Measurements from ENCODE around the gene SDCCAG8.

Gene SDCCAG8

GRCh38 chr1:243281672-243282071 lies 25.8 kb downstream of the SDCCAG8 start:
- no peak for DNase-seq (ENCODE audit: low read depth in 2 of 2)

- no peak for DNase-seq (ENCODE audit: low read depth in 2 of 2)
Measured at GRCh38 chr1:243286409-243287122, 30.7 kb downstream of the SDCCAG8 start.

DNA sequence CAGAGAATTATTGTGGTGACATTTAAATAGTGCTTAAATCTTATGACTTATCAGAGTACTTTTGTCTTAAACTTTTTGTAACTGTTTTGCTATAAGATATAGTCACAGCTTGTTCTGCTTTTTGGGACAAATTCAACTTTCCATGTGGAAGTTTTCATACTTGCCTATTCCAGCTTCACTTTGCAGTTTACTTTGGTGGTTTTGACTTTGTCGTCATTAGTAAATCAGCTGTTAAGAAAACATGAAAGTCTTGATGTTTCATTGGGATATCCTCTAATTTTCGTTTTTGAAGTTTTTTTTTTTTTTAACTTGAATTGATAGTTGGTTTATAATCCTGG lies 31.3 kb downstream of the SDCCAG8 start:
- no peak for DNase-seq (ENCODE audit: low read depth in 2 of 2)

DNA sequence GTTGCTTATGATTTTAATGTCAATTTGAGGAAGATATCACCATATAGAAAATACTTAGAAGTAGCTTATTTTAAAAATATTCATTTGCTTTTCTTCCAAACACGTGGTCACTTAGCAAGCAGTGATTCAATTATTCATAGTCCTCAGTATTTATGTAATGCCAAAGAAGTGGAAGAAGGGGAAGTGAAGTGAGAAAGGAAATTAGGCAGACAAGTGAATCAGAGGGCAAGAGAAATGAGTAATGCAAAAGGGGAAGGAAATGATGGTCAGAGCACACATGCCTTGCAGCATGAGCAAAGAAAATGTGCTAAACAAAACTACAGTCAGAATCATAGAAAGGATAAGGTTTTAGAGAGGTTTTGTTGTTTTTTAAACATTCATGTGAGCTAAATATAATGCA lies 31.8 kb downstream of the SDCCAG8 start:
- DNase-seq (ENCODE audit: low read depth in 2 of 2), result no peak

GRCh38 chr1:243288062-243288461 lies 32.2 kb downstream of the SDCCAG8 start:
- DNase-seq (ENCODE audit: low read depth in 2 of 2), result no peak

- DNase-seq (ENCODE audit: low read depth in 2 of 2), result no peak
Measured at GRCh38 chr1:243291292-243291691, 35.5 kb downstream of the SDCCAG8 start.

- DNase-seq (ENCODE audit: low read depth in 2 of 2), result no peak
Measured at GRCh38 chr1:243292117-243292516, 36.3 kb downstream of the SDCCAG8 start.

DNA sequence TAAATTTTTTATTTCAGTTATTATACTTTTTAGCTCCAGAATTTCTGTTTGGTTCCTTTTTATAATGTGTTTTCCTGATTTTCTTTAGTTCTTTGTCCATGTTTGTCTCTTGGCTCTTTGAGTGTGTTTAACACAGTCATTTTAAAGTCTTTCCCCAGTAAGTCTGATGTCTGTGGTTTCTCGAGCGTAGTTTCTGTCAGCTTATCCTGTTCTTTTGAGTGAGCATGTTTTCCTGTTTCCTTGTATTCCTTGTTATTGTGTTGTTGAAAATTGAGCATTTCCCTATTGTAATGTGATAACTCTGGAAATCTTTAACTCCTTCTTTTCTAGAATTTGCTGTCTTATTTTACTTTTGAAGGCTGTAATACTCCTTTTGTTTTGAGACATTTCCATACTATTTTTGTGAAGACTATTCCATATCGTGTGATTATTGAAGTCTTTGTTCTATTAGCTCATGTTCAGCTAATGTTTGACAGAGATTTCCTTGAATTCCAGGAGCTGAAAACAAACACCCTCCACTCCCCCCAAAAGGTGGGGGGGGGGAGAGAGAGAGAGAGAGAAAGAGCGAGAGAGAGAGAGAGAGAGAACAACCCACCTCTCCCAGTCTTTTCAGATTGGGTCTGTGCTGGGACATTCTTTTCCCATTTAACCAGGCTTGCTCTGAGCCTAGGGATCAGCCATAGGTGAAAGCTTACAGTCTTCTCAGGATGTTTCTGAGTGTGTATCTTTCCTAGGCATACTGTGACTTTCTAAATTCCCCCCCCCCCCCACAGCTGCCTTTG lies 38.3 kb downstream of the SDCCAG8 start:
- no peak for DNase-seq (ENCODE audit: low read depth in 2 of 2)

GRCh38 chr1:243294723-243295121 lies 38.9 kb downstream of the SDCCAG8 start:
- DNase-seq (ENCODE audit: low read depth in 2 of 2), result no peak

DNA sequence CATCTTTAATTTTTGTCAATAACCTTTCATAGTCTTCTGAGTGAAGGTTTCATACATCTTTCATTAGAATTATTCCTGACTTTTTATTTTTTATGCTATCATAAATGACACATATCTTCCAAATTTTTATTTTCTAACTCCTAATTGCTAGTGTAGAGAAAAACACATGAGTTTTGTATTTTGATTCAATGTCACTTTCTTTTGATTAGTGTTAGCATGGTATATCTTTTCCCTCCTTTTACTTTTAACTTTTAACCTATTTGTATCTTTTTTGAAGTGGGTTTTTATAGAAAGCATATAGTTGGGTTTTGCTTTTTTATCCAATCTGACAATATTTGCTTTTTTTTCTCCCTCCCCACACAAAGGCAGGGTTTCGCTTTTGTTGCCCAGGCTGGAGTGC lies 43.2 kb downstream of the SDCCAG8 start:
- no peak for DNase-seq (ENCODE audit: low read depth in 2 of 2)

DNA sequence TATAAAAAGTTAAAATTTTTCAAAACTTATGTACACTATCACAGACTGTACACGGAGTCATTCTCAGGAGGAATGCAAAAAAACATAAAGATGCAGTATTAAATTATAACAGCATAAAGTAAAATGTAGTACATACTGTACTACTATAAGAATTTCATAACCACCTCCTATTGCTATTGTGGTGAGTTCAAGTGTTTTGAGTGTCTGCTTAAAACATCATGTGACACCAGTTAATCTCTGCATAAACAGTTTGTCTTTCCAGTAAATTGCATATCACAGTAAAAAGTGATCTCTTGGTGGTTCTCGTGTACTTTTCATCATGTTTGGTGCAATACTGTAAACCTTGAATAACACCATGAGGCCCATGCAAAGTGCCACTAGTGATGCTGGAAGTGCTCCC lies 45.2 kb downstream of the SDCCAG8 start:
- DNase-seq (ENCODE audit: low read depth in 2 of 2), result no peak

- DNase-seq (ENCODE audit: low read depth in 2 of 2), result no peak
Measured at GRCh38 chr1:243311809-243312208, 56.0 kb downstream of the SDCCAG8 start.

- no peak for DNase-seq (ENCODE audit: low read depth in 2 of 2)
Measured at GRCh38 chr1:243312952-243313634, 57.3 kb downstream of the SDCCAG8 start.

DNA sequence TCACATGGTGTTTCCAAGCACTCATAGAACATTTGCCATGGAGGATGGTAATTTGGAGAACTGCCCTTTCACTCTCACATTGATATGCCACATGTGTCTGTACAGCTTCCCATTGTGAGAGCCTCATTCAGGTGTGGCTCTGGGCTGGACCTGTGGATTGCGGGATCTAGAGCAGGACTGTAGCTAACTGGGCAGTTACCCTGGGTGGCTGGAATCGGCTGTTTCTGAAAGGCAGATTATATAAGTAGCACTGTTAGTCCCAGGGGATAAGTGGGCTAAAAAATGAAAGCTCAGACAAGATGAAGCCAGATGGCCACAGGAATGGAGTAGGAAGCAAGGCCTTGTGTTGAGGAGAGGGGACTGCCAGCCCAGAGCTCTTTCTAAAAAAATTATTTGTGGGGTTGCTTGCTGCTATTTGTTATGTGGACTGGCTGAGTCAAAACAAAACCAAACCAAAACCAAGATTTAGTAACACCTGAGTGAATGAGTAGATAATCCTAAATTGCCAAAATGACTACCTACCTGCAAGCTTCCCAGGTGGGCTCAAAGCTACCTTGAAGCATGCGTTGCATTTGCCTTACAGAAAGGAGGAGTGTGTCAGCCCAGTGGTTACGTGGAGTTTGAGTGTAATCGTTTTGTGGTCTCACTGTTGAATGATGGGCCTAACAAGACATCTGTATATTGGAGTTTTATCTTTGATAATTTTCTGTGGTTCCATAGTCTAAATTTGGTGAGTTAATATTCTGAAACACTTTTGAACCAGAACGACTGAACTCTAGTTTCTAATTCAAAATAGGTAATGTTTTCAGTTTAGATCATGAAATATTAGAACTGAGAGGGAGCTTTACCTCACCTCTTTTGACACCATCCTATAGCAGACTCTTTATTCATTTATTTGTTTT lies 58.0 kb downstream of the SDCCAG8 start:
- no peak for DNase-seq (ENCODE audit: low read depth in 2 of 2)

- no peak for DNase-seq (ENCODE audit: low read depth in 2 of 2)
Measured at GRCh38 chr1:243315455-243315854, 59.6 kb downstream of the SDCCAG8 start.

DNA sequence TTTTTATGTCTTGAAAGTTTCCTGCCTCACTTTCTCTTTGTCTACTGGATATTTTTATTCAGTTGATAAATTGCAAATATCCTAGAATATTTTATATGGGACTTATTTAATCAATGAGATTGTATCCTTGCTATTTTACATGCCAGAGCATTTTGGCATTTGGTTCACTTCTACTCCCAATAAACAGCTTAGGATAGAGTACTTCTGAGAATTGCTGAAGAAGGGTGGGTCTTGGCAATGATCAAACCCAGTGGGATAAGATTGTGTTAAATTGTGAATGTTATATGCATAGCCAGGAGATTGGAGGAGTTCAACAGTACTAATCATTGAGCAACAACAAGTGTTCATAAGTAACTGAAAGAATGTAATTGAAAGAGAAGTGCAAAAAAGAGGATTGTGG lies 60.1 kb downstream of the SDCCAG8 start:
- DNase-seq (ENCODE audit: low read depth in 2 of 2), result no peak

GRCh38 chr1:243316366-243316989 lies 60.6 kb downstream of the SDCCAG8 start:
- DNase-seq (ENCODE audit: low read depth in 2 of 2), result no peak

DNA sequence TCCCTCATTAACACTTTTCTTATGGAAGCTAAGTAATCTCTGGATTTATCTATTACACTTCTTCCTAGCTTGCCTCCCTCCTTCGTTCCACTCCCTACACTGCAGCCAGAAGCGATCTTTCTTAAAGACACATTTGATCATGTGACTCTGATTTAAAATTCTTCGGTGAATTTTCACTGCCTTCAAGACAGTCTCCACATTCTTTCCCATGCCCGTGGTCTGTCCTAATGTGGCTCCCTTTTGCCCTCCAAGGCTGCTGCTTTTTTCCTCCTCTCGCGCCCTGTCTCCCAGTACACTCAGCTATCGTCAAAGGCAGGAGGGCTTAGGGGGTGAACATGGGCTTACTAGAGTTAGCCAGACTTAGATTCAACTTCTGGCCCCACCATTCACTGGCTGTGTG lies 64.4 kb downstream of the SDCCAG8 start:
- no peak for DNase-seq (ENCODE audit: low read depth in 2 of 2)

DNA sequence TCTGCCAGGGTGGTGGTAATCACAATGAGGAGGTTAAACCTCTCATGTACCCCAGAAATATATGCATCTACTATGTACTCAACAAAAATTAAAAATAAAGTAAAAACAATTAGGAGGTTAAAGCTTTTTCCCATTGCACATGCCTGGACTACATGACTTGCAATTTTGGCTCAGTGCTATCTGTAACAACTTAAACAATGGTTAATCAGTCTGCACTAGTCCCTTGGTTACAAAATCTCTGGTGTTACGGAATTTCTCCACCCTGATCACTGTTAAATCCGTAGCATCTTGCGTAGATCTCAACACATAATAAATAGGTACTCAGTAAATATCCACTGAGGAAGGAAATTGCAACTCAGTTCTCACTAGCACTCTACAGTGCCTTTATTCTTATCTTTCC lies 66.5 kb downstream of the SDCCAG8 start:
- DNase-seq (ENCODE audit: low read depth in 2 of 2), result no peak

DNA sequence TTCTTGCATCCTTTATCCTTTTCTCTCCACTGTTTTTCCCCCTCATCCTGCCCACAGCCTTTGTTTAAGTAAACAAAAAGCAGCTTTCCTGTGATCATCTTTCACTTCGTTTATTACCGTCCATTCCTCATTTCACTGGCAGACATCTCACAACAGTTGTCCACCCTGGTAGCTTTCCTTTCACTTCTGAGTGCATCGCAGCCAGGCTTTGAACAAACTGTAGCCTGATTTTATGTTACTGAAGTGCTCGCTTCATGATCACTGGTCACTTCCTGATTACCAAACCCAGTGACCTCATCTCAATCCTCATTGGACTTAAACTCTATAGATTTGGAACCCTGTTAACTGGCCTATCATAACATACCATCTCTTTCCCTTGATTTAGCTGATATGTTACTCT lies 67.7 kb downstream of the SDCCAG8 start:
- no peak for DNase-seq (ENCODE audit: low read depth in 2 of 2)

DNA sequence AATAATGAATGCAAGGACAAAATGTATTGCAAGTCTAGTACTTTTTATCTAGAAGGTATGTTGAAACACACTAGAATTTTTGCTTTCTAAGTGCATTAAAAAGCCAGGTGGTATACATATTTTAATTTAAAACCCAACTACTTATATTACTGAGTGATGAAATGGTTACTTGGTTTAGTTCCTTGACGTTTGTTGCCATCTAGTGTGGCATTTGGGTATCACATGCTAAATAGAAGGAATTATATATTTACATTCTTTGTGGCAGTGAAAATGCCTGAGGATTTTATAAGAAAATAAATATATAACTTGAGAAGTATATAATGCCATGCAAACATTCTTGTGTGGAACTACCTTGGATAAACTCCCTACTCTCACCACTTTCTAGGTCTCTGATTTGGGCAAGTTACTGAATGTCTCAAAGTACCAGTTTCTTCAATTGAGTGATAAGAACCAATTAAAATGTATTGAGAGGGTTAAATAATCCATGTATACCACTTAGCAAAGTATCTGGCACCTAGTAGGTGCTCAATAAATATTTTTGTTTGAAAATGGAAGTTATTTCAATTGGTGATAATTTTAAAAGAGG lies 69.6 kb downstream of the SDCCAG8 start:
- DNase-seq (ENCODE audit: low read depth in 2 of 2), result no peak
